Astrocyte (in vitro differentiated cells and primary cell): ENCODE results near the gene CCHCR1. TPM values are rescaled to one million over a fixed set of nuclear protein-coding genes. Genes with fewer than 3 reads are reported as not detected.

Experiments
- DNase-seq: peaks from one replicate; pipeline ENCODE4 v3.0.0-alpha.2; 2010; ENCODE audit warnings: low read depth
- FAIRE-seq: peaks from 2 replicates; lab custom pipeline; 2011; peaks lifted over from hg19 to GRCh38; lab: Jason Lieb, UNC
- H2AFZ ChIP-seq: 2 replicates; pipeline ENCODE4 v1.6.0; 2012; ENCODE audit warnings: low read depth, low read length, inconsistent platforms
- H3K27ac ChIP-seq: 2 replicates; pipeline ENCODE4 v1.5.1; 2011; ENCODE audit warnings: low read depth, low read length, inconsistent platforms
- H3K27me3 ChIP-seq: 2 replicates; pipeline ENCODE4 v1.6.0; 2011; ENCODE audit warnings: low read length, inconsistent platforms; ENCODE audit not compliant: insufficient read depth
- H3K36me3 ChIP-seq: 2 replicates; pipeline ENCODE4 v1.5.1; 2011; ENCODE audit warnings: low read length, inconsistent platforms; ENCODE audit not compliant: insufficient read depth
- H3K4me1 ChIP-seq: 2 replicates; pipeline ENCODE4 v1.5.1; 2011; ENCODE audit warnings: low read length, inconsistent platforms; ENCODE audit not compliant: insufficient read depth
- H3K4me2 ChIP-seq: 2 replicates; pipeline ENCODE4 v1.6.0; 2012; ENCODE audit warnings: low read length, inconsistent platforms
- H3K4me3 ChIP-seq: 2 replicates; pipeline ENCODE4 v1.5.1; 2011; ENCODE audit warnings: low read depth, mild to moderate bottlenecking, low read length, inconsistent platforms; ENCODE audit not compliant: insufficient read depth
- H3K79me2 ChIP-seq: 2 replicates; pipeline ENCODE4 v1.6.0; 2012; ENCODE audit warnings: mild to moderate bottlenecking, low read length, inconsistent platforms; ENCODE audit not compliant: insufficient read depth
- H3K9ac ChIP-seq: 2 replicates; pipeline ENCODE4 v1.6.0; 2012; ENCODE audit warnings: mild to moderate bottlenecking, low read length, inconsistent platforms
- H3K9me3 ChIP-seq: 2 replicates; pipeline ENCODE4 v1.5.1; 2012; ENCODE audit warnings: low read depth, mild to moderate bottlenecking, low read length, inconsistent platforms; ENCODE audit not compliant: insufficient read depth
- H4K20me1 ChIP-seq: 2 replicates; pipeline ENCODE4 v1.6.0; 2012; ENCODE audit warnings: low read length, inconsistent platforms; ENCODE audit not compliant: insufficient read depth
- H3K27ac Mint-ChIP-seq: one replicate; pipeline ENCODE4 v1.8.0; 2021; ENCODE audit warnings: mild to moderate bottlenecking, mixed read lengths; ENCODE audit not compliant: unreplicated experiment
- H3K27me3 Mint-ChIP-seq: one replicate; pipeline ENCODE4 v1.8.0; 2021; ENCODE audit warnings: low read depth, mixed read lengths; ENCODE audit not compliant: unreplicated experiment
- H3K36me3 Mint-ChIP-seq: one replicate; pipeline ENCODE4 v1.8.0; 2021; ENCODE audit warnings: low read depth, mixed read lengths; ENCODE audit not compliant: unreplicated experiment
- H3K4me1 Mint-ChIP-seq: one replicate; pipeline ENCODE4 v1.8.0; 2021; ENCODE audit warnings: low read depth, mixed read lengths; ENCODE audit not compliant: unreplicated experiment
- H3K4me3 Mint-ChIP-seq: one replicate; pipeline ENCODE4 v1.8.0; 2021; ENCODE audit warnings: mild to moderate bottlenecking, moderate library complexity, mixed read lengths; ENCODE audit not compliant: unreplicated experiment
- H3K9me3 Mint-ChIP-seq: one replicate; pipeline ENCODE4 v1.8.0; 2021; ENCODE audit warnings: mild to moderate bottlenecking, mixed read lengths; ENCODE audit not compliant: unreplicated experiment
- EZH2 ChIP-seq: IDR thresholded peaks from 2 replicates; pipeline ENCODE4 v1.6.1; 2012; ENCODE audit warnings: mild to moderate bottlenecking, low read length, inconsistent platforms; ENCODE audit not compliant: insufficient read depth
- total RNA-seq: library from RNA; stranded (reverse); gene quantifications from 2 replicates; pipeline ENCODE4 v1.2.1, GENCODE V29; 2021
- TF ChIP-seq, protein P1 (sequence below): IDR thresholded peaks from 2 replicates; pipeline ENCODE4 v1.5.1; 2011; ENCODE audit warnings: low read depth, mild to moderate bottlenecking, inconsistent platforms, low read length, moderate library complexity; ENCODE audit not compliant: insufficient read depth

The CCHCR1 gene
- total RNA-seq, 1 donor from 2014 or later = 11.5 TPM

DNA sequence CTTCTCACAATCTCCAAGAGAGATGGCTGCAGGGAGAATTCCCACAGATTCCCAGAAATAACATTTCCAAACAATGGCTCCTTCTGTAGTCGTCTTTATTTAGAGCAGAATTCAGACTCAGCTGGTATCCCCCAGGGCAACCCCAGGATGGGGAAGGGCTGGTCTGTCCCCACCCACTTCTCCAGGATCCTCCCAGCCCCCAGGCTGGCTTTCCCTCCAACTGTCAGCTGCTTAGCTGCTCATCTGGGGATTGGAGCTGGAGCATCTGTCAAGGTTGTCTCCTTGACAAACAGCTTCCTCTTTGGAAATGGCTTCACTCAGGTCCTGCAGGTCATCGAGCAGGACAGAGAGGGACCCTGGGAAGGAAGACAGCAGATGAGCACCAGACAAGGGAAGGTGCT is 15.2 kb downstream of the CCHCR1 start:
- FAIRE-seq (no peak), DNase-seq (no peak)
- no peaks in the 10 kb centered on the region for H3K27me3 Mint-ChIP-seq
- H3K4me1 Mint-ChIP-seq = peaks cover 26% of the 10 kb centered on the region
- Histone ChIP-seq H3K4me3 (no peak overlapping the region), H3K36me3 (peaks cover 3% of the 10 kb centered on the region), H2AFZ (no peak overlapping the region), H3K4me2 (no peak overlapping the region), H3K4me1 (peaks cover 10% of the 10 kb centered on the region), H4K20me1 (no peaks in the 10 kb centered on the region), H3K27me3 (no peaks in the 10 kb centered on the region), H3K9me3 (no peaks in the 10 kb centered on the region), H3K9ac (no peak overlapping the region), H3K27ac (no peak overlapping the region), H3K79me2 (no peaks in the 10 kb centered on the region)
- no peak overlapping the region for H3K27ac Mint-ChIP-seq
- no peak overlapping the region for H3K4me3 Mint-ChIP-seq
- TF ChIP-seq, protein P1, sequence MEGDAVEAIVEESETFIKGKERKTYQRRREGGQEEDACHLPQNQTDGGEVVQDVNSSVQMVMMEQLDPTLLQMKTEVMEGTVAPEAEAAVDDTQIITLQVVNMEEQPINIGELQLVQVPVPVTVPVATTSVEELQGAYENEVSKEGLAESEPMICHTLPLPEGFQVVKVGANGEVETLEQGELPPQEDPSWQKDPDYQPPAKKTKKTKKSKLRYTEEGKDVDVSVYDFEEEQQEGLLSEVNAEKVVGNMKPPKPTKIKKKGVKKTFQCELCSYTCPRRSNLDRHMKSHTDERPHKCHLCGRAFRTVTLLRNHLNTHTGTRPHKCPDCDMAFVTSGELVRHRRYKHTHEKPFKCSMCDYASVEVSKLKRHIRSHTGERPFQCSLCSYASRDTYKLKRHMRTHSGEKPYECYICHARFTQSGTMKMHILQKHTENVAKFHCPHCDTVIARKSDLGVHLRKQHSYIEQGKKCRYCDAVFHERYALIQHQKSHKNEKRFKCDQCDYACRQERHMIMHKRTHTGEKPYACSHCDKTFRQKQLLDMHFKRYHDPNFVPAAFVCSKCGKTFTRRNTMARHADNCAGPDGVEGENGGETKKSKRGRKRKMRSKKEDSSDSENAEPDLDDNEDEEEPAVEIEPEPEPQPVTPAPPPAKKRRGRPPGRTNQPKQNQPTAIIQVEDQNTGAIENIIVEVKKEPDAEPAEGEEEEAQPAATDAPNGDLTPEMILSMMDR = no peak
- no peak for TF ChIP-seq EZH2
- H3K36me3 Mint-ChIP-seq = peaks cover 8% of the 10 kb centered on the region
- H3K9me3 Mint-ChIP-seq = no peaks in the 10 kb centered on the region

DNA sequence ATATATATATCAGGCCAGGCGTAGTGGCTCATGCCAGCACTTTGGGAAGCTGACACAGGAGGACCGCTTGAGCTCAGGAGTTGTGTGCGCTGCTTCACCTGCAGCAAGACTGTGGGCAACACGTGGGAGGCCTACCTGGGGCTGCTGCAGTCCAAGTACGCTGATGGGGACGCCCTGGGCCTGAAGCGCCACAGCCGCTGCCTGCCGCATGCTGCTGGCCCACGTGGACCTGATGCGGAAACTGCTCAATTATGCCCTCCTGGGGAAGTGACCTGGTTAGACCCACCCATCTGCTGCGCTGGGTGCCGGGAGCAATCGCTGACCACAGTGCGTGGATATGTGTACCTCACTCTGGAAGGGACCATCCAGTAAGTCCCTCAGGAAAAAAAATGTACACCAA is 17.0 kb downstream of the CCHCR1 start:
- H3K9me3 Mint-ChIP-seq = no peaks in the 10 kb centered on the region
- H3K4me3 Mint-ChIP-seq = no peak overlapping the region
- Histone ChIP-seq H3K4me2 (no peak overlapping the region), H3K4me1 (peaks cover 10% of the 10 kb centered on the region), H3K27ac (no peak overlapping the region), H3K36me3 (peaks cover under 1% of the 10 kb centered on the region), H3K79me2 (no peaks in the 10 kb centered on the region), H3K9me3 (no peaks in the 10 kb centered on the region), H2AFZ (no peak overlapping the region), H3K4me3 (no peak overlapping the region), H4K20me1 (no peaks in the 10 kb centered on the region), H3K27me3 (no peaks in the 10 kb centered on the region), H3K9ac (no peak overlapping the region)
- H3K27me3 Mint-ChIP-seq = no peaks in the 10 kb centered on the region
- no peak for DNase-seq
- H3K36me3 Mint-ChIP-seq = peaks cover 6% of the 10 kb centered on the region
- TF ChIP-seq, protein P1 = no peak
- TF ChIP-seq EZH2 = no peak
- no peak for FAIRE-seq
- H3K4me1 Mint-ChIP-seq = peaks cover 26% of the 10 kb centered on the region
- no peak overlapping the region for H3K27ac Mint-ChIP-seq

DNA sequence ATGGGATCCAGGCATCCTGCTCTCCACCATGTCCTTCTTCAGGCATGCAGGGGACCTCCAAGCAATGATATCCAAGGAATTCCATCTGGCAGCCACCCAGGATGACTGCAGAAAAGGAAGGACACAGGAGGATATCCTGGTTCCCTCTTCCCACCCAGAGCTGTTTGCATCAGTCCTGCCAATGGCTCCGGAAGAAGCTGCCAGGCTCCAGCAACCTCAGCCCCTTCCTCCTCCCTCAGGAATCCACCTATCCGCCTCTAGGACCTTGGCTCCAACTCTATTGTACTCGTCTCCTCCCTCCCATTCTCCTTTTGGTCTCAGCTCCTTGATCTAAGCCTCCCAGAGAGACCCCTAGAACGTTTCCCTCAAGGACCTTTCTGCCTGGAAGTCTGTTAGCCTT is 18.0 kb downstream of the CCHCR1 start:
- Mint-ChIP-seq H3K9me3 (no peaks in the 10 kb centered on the region), H3K27ac (no peak overlapping the region), H3K36me3 (peaks cover 2% of the 10 kb centered on the region), H3K4me1 (peaks cover 26% of the 10 kb centered on the region), H3K27me3 (no peaks in the 10 kb centered on the region), H3K4me3 (no peak overlapping the region)
- Histone ChIP-seq H3K27me3 (no peaks in the 10 kb centered on the region), H4K20me1 (no peaks in the 10 kb centered on the region), H3K9me3 (no peaks in the 10 kb centered on the region), H3K4me3 (no peak overlapping the region), H3K4me1 (peaks cover 10% of the 10 kb centered on the region), H3K9ac (no peak overlapping the region), H2AFZ (peak overlapping the region; percentile 38), H3K4me2 (peak overlapping the region; percentile 37), H3K36me3 (no peaks in the 10 kb centered on the region), H3K79me2 (no peaks in the 10 kb centered on the region), H3K27ac (no peak overlapping the region)
- FAIRE-seq = no peak
- TF ChIP-seq, protein P1 = no peak
- no peak for TF ChIP-seq EZH2
- peak; percentile 27 for DNase-seq
